GM19193 (cell line): Measurements from ENCODE around the gene PLCD1.

Source experiments
- POLR2A ChIP-seq: IDR thresholded peaks from 4 replicates; pipeline ENCODE4 v1.6.1; 2011; ENCODE audit not compliant: insufficient read depth, insufficient read length; ENCODE audit errors: extremely low read depth

PLCD1 gene

GRCh38 chr3:37997791-37998370 is 31.6 kb downstream of the PLCD1 start:
- TF ChIP-seq POLR2A: no peak

DNA sequence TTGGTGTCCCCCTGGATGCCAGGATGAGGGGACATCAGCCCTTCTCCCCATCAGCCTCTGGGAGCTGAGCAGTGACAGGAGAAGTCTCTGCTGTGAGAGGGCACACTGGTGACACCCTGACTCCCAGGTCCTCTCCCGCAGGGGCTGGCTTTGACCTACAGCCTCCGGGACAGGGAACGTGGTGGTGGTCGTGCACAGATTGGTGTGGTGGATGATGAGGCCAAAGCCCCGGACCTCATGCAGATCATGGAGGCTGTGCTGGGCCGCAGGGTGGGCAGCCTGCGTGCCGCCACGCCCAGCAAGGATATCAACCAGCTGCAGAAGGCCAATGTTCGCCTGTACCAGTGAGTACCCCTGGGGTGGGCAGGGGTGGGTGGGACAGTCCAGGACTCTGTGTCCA is 32.1 kb downstream of the PLCD1 start:
- TF ChIP-seq POLR2A: no peak

GRCh38 chr3:37996785-37997301 is 32.6 kb downstream of the PLCD1 start:
- no peak for TF ChIP-seq POLR2A

DNA sequence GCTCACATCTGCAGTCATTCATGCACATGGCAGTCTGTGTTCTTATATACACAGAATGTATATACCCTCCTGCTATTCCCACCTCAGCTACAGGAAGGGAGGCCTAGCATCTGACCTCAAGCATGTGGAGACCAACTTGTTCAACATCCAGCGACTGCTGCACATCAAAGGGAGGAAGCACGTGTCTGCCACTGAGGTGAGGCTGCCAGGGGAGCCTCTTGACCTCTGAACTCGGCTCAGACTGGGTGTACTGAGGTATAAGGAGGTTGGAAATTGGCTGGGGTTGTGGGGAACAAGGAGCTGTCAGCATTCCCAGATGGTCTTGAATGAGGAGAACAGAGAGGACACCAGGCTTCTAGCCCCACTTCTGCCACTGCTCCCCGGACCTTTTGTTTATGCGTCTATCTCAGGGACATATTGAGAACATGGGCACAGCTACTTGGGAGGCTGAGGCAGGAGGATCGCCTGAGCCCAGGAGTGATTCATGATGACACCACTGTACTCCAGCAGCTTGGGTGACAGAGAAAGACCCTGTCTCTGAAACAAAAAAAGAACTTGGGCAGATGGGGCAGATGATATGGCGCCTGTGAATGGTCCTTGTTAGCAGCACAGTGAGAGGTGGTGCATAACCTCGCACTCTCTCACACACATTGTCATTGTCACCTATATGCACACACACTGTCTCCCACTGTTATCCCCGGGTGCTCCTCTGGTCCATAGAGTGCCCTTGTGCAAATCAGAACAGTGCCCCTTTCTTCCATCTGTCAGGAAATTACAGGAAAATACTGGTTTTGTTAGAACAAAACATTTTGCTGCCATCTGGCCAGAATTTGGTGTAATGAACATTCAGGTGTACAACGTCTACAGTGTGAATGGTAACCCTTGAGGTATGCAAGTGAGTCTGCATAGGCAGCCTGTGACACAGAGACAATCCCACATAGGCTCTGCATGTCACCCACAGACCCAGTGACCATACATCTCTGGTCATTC is 33.5 kb downstream of the PLCD1 start:
- no peak for TF ChIP-seq POLR2A

DNA sequence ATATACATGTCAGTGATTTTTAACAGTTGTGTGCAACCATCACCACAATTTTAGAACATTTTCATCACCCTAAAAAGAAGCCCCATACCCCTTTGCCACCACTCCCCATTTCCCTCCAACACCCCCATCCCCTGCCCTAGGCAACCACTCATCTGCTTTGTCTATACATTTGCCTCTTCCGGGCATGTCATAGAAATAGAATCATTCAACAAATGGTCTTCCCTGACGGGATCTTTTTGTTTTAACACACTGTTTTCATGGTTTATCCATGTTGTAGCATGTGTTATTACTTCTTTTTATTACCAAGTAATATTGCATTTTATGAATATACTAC is 34.8 kb downstream of the PLCD1 start:
- TF ChIP-seq POLR2A: no peak

GRCh38 chr3:37993820-37994638 is 35.4 kb downstream of the PLCD1 start:
- peak; percentile 85 for TF ChIP-seq POLR2A

DNA sequence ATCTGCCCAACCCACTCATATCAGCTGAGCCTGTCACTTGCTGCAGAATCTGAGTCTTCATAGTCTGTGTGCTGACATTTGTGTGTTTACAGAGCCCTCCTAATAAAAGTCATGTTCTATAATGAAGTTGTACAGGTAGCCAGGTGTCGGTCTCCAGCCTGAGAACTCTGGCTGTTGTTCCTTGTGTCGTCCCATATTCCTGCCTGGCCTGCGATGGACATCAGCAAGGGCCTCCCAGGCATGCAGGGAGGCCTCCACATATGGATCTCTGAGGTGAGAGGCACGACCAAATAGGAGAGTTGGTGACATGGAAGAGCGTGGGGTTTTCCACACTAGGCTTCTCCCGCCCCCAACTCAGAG is 36.0 kb downstream of the PLCD1 start:
- no peak for TF ChIP-seq POLR2A

GRCh38 chr3:37993067-37993455 is 36.4 kb downstream of the PLCD1 start:
- no peak for TF ChIP-seq POLR2A

DNA sequence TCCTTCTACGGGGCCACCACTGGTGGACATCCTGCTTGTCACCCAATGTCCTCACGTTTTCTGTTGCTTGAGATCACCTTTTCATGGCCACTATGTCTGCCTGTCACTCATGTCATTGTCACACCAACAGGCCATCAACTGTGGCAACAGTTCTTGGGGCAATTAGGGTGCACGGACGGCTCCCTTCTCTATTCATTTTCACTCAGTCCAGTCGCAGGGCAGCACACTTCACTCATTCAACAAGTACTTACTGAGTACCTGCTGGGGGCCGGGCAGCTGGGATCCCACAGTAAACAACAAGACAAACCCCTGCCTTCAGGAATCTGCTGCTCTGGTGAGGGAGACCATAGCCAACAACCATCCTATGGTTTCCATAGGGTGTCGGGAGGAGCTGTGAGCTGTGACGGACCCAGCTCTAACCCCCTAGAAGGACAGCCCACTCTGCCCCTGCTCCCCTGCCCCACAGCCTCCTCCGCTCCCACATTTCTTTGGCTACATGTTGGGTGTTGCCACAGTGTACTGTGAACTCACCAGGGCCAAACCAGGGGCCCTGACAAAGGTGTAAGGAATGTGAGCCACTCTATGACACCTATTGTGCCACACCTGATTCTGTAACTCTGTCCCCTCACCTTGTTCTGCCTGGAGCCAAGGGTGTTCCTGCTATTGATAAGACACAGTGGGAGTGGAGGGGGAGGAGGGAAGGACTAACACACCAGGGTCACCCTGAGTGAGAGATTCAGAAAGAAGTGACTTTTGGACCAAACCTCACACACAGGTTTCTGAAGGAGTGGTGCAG is 37.0 kb downstream of the PLCD1 start:
- no peak for TF ChIP-seq POLR2A

DNA sequence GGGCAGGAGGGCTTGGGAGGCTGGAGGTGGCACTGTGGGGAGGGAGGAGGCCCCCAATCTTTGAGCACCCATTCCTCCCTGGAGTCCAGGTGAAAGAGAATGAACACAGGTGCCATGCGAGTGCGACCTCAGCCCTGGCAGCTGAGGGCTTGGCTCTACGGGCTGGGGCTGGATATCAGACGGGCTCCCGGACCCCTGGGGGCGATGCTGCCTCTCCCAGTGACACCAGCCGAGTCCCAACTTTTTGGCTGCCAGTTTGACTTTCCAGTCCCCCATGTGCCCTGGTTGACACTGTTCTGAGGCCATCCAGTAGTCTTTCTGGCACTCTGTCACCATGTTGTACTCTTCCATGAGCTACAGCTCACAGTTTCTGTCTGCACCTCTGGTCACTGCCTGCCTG is 37.6 kb downstream of the PLCD1 start:
- TF ChIP-seq POLR2A: no peak

GRCh38 chr3:37991109-37991508 is 38.3 kb downstream of the PLCD1 start:
- TF ChIP-seq POLR2A: no peak

DNA sequence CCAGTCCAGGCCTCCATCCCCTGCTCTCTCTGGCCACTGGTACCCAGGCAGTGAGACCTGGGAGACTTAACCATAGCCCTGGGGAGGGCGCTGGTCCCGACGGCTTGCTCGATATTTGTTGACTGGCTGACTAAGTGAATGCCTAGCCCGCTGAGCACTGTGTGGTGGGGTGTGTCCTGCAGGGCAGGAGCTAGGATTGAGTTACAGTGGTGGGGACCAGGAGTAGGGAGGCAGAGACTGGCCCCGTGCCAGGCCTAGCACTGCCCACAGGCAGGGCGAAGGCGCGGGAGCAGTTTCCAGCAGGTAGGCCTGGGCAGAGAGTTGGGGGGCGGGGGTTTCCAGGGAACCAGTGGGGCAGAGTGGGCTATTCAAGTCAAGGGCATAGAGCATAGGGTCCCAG is 38.9 kb downstream of the PLCD1 start, which contains the start of gene VILL:
TSS of gene VILL (plus strand) at position 260 of the 400 bp plus-strand sequence. CDS start 2,887 bp downstream, outside the sequence.
- TF ChIP-seq POLR2A: no peak

- TF ChIP-seq POLR2A: no peak
These were observed 39.5 kb downstream of the PLCD1 start for GRCh38 chr3:37989821-37990480.

- TF ChIP-seq POLR2A: no peak
These were observed 40.4 kb downstream of the PLCD1 start for GRCh38 chr3:37988931-37989525.

DNA sequence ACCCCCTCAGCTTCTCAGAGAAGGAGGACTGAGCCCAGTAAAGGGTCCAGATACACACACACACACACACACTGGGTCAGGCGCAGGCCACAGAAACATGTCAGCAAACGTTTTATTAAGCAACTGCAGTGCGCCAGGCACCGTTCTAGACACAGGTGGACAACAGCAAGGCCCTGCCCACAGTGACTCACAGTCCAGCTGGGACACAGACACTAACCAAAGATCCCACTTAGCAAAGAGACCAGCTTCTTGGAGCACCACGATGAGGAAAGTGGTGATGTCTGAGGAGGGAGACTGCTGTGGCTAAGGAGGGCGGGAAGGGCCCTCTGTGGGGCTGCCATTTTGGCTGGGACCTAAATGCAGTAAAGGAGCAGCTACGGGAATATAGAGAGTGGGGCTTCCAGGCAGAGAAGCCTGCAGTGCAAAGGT is 41.7 kb downstream of the PLCD1 start:
- no peak for TF ChIP-seq POLR2A
